Ectodermal cell (in vitro differentiated cells): ENCODE results near the gene TTYH1. TPM values are rescaled to one million over a fixed set of nuclear protein-coding genes. Genes with fewer than 3 reads are reported as not detected.
A peak's percentile ranks its signal among the peaks of the same experiment; 100 is the strongest.
"Not testable (repeated sequence)": the region's sequence is repeated elsewhere in the genome, so short reads cannot be mapped to it uniquely, and the experiment has no call there.

Experiments used
- H3K27ac ChIP-seq: 2 replicates; pipeline ENCODE4 v1.7.0; 2013; ENCODE audit warnings: mild to moderate bottlenecking, low read depth, low read length; ENCODE audit not compliant: insufficient read depth, poor library complexity, severe bottlenecking
- H3K27me3 ChIP-seq: 2 replicates; pipeline ENCODE4 v1.7.0; 2013; ENCODE audit warnings: mild to moderate bottlenecking, low read length; ENCODE audit not compliant: insufficient read depth, control insufficient read depth, poor library complexity, severe bottlenecking
- H3K36me3 ChIP-seq: one replicate; pipeline ENCODE4 v1.7.0; 2013; ENCODE audit warnings: low read length; ENCODE audit not compliant: control insufficient read depth, insufficient read depth
- H3K4me1 ChIP-seq: one replicate; pipeline ENCODE4 v1.7.0; 2013; ENCODE audit warnings: low read length; ENCODE audit not compliant: control insufficient read depth, insufficient read depth
- H3K4me3 ChIP-seq: 2 replicates; pipeline ENCODE4 v1.7.0; 2013; ENCODE audit warnings: low read depth, low read length, control low read depth; ENCODE audit not compliant: insufficient read depth
- H3K9me3 ChIP-seq: 2 replicates; pipeline ENCODE4 v1.7.0; 2013; ENCODE audit warnings: mild to moderate bottlenecking, low read length, moderate library complexity; ENCODE audit not compliant: control insufficient read depth
- WGBS, 2 experiments: methylation state at CpG; one replicate each; pipeline ENCODE4 v1.1.7; 2013; ENCODE audit warnings: missing lambda C conversion rate in 2 of 2; 5-methylcytosine and 5-hydroxymethylcytosine counted together
- polyA plus RNA-seq, 4 experiments: library from polyadenylated mRNA; stranded (reverse); fragments of 50-300 nt; gene quantifications; one replicate each; pipeline ENCODE4 v1.2.3, GENCODE V29; 2013

TTYH1 gene
- polyA plus RNA-seq (2013, experiment 1 of 4): 111 TPM
- polyA plus RNA-seq (2013, experiment 2 of 4): 115 TPM
- polyA plus RNA-seq (2013, experiment 3 of 4): 134 TPM
- polyA plus RNA-seq (2013, experiment 4 of 4): 140 TPM

- Histone ChIP-seq H3K4me1 (peaks cover 33% of the 10 kb centered on the region), H3K9me3 (no peaks in the 10 kb centered on the region), H3K27ac (no peak within 1 kb of the TSS), H3K27me3 (peaks cover 15% of the 10 kb centered on the region), H3K4me3 (peak within 1 kb of the TSS; percentile 85), H3K36me3 (peaks cover 4% of the 10 kb centered on the region)
- 1% methylated on average over 60 to 66 of the region's 68 CpGs for WGBS, 2 experiments
Measured at GRCh38 chr19:54415208-54415900, at the start of gene TTYH1. Gene TTYH1 (plus strand): TSS chr19:54415464. CDS start chr19:54415553, 89 bp downstream.

GRCh38 chr19:54365798-54366197 lies 49.5 kb upstream of the TTYH1 start:
- 98% methylated on average over 11 to 12 of the region's 13 CpGs for WGBS, 2 experiments
- H3K4me3 ChIP-seq, H3K36me3 ChIP-seq, H3K9me3 ChIP-seq, H3K4me1 ChIP-seq, H3K27ac ChIP-seq, H3K27me3 ChIP-seq: not testable (repeated sequence)

- no peaks in the 10 kb centered on the region for H3K9me3 ChIP-seq
- H3K4me1 ChIP-seq: no peaks in the 10 kb centered on the region
- no peaks in the 10 kb centered on the region for H3K27me3 ChIP-seq
- WGBS, 2 experiments: 57 to 66% methylated on average over 5 of the region's 6 CpGs
- H3K36me3 ChIP-seq: no peaks in the 10 kb centered on the region
- H3K27ac ChIP-seq: no peak overlapping the region
- no peak overlapping the region for H3K4me3 ChIP-seq
Measured at GRCh38 chr19:54366811-54367210, 48.5 kb upstream of the TTYH1 start.

GRCh38 chr19:54369082-54369687 lies 46.1 kb upstream of the TTYH1 start:
- Histone ChIP-seq H3K9me3 (no peaks in the 10 kb centered on the region), H3K27ac (no peak overlapping the region), H3K27me3 (no peaks in the 10 kb centered on the region), H3K4me3 (no peak overlapping the region), H3K36me3 (no peaks in the 10 kb centered on the region), H3K4me1 (no peaks in the 10 kb centered on the region)
- 85 to 89% methylated on average over 8 of the region's 8 CpGs for WGBS, 2 experiments

- not testable (repeated sequence) for H3K27ac ChIP-seq, H3K27me3 ChIP-seq, H3K36me3 ChIP-seq, H3K4me1 ChIP-seq, H3K4me3 ChIP-seq, H3K9me3 ChIP-seq
- WGBS, 2 experiments: 89 to 94% methylated on average over 12 of the region's 19 CpGs
Measured at GRCh38 chr19:54369688-54370433, 45.4 kb upstream of the TTYH1 start.

- H3K4me3 ChIP-seq, H3K4me1 ChIP-seq, H3K36me3 ChIP-seq, H3K27me3 ChIP-seq, H3K27ac ChIP-seq, H3K9me3 ChIP-seq: not testable (repeated sequence)
- 89 to 91% methylated on average over 8 of the region's 10 CpGs for WGBS, 2 experiments
Measured at GRCh38 chr19:54370434-54370796, 44.8 kb upstream of the TTYH1 start.

- not testable (repeated sequence) for H3K4me1 ChIP-seq, H3K4me3 ChIP-seq, H3K27ac ChIP-seq, H3K36me3 ChIP-seq, H3K27me3 ChIP-seq, H3K9me3 ChIP-seq
- 85 to 88% methylated on average over 5 of the region's 5 CpGs for WGBS, 2 experiments
Measured at GRCh38 chr19:54371453-54371852, 43.8 kb upstream of the TTYH1 start.

- H3K4me1 ChIP-seq: no peaks in the 10 kb centered on the region
- H3K36me3 ChIP-seq: no peaks in the 10 kb centered on the region
- H3K9me3 ChIP-seq: no peaks in the 10 kb centered on the region
- no peaks in the 10 kb centered on the region for H3K27me3 ChIP-seq
- WGBS, 2 experiments: 87 to 90% methylated on average over 13 to 14 of the region's 16 CpGs
- H3K27ac ChIP-seq: no peak overlapping the region
- H3K4me3 ChIP-seq: no peak overlapping the region
Measured at GRCh38 chr19:54373781-54374631, 41.3 kb upstream of the TTYH1 start.

- 91 to 92% methylated on average over 19 to 28 of the region's 28 CpGs for WGBS, 2 experiments
- not testable (repeated sequence) for H3K4me3 ChIP-seq, H3K4me1 ChIP-seq, H3K27me3 ChIP-seq, H3K36me3 ChIP-seq, H3K9me3 ChIP-seq, H3K27ac ChIP-seq
Measured at GRCh38 chr19:54375181-54375938, 39.9 kb upstream of the TTYH1 start.
